Measurements from ENCODE around the gene WLS.
"Not testable (repeated sequence)": the region's sequence is repeated elsewhere in the genome, so short reads cannot be mapped to it uniquely, and the experiment has no call there.

Gene WLS

DNA sequence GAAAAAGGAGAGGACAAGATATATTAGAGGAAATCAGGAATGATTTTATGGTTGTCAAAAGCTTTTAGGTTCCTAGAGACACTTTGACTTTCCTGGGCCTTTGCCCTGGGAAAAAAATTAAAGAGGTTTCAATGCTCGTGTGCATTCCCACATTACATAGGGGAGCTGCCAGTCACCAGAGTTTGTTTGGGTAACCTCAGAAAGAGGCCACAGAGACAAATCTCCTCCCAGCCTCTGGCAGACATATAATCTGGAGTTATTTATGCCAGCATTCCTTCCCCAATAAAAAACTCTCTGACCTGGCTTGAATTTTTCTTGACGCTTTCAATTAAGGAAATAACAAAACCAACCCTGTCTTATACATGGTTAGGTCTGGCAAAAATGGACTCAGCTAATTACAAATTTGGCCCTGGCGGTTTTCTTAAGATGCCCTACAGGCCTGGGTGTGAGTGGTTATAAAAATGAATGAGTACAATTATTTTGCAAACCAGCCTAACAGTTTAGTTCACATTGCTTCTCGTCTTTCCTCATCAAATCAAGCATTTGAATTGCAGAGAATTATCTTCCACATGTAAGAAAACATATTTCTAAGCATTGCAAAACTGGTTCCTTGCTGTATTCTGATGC lies 63.7 kb downstream of the WLS start:
- no peak for DNase-seq (ENCODE audit: low spot score)
- no peak for FAIRE-seq

DNA sequence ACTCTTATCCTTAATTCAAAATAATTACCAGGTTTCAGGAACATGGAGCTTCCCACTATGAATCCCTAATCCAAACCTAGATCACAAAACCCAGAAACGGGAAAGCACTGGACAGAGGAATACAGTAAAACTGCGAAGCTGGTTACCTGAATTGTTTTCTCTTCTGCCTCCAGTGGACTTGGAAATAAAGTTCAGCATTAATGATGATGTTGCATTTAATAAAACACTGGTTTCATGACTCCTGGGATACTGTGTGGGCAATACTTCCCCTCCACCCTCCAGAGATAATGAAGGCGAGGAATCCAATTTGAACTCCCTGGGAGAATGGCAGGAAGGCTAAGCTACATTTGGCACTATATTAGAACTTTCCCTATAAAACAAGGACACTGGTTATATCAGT lies 65.1 kb downstream of the WLS start:
- DNase-seq (ENCODE audit: low spot score) (no peak), FAIRE-seq (no peak)

DNA sequence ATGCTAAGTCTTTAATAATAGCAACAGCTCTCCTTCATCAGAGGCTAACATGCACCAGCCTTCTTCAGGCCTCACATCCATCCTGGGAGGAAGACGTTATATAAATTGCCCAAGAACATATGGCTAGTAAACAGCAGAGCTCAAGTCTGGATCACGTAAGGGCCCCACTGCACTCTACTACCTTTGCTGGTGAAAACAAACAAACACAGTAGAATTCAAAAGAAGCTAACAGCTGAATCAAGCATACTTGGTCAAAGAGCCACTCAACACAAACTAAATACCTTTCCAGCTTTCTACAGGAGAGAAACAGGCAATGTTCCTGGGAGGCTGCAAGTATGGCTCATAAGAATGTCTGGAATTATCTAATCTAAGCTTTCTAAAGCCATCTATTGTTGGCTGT lies 66.0 kb downstream of the WLS start:
- DNase-seq (ENCODE audit: low spot score) (no peak), FAIRE-seq (no peak)

DNA sequence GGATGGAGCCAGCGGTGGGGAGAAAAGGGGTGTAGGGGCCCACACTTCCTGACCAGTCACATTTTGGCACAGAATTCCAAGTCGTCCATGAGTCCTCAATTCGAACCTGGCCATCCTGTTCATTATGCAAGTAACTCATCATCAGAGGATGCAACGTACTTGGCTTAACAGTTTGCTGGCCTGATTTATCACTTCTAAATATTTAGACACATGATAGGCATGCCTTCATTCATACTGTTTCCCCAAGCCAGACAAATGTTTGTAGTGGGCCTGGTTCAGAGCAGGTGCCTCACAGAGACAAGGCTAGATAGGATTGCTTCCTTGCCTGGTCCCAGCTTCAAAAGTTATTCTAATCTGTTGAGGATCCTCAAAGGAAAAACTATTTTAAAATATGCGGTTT lies 66.7 kb downstream of the WLS start:
- no peak for DNase-seq (ENCODE audit: low spot score)
- no peak for FAIRE-seq

- FAIRE-seq (no peak), DNase-seq (ENCODE audit: low spot score) (no peak)
Measured at GRCh38 chr1:68164918-68165317, 67.4 kb downstream of the WLS start.

DNA sequence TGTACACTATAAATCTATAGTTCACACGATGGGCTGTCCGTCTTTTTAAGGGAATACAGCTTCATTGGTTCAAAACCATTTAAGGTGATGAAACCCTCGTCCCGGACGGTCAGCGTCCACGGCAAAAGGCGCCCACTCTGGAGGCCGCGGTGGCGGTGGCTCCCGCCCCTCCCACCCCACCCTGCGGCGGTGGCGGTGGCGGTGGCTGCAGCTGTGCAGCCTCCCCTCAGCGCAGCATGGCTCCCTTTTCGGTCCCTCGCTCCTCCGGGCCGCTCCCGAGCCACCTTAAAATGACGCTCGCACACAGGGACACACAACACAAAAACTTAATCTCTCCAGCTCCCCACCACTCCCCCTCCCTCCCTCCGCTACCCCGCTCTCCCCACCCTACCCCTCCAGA lies 69.1 kb downstream of the WLS start:
- no peak for FAIRE-seq
- no peak for DNase-seq (ENCODE audit: low spot score)

- no peak for FAIRE-seq
Measured at GRCh38 chr1:68162761-68163160, 69.6 kb downstream of the WLS start.

GRCh38 chr1:68161672-68162071 lies 70.7 kb downstream of the WLS start:
- not testable (repeated sequence) for FAIRE-seq; DNase-seq (ENCODE audit: low spot score)

More at GRCh38 chr1:68162761-68163160, 69.6 kb downstream of the WLS start:
- DNase-seq (ENCODE audit: low spot score) = no peak

- not testable (repeated sequence) for FAIRE-seq; DNase-seq (ENCODE audit: low spot score)
Measured at GRCh38 chr1:68160935-68161334, 71.4 kb downstream of the WLS start.

DNA sequence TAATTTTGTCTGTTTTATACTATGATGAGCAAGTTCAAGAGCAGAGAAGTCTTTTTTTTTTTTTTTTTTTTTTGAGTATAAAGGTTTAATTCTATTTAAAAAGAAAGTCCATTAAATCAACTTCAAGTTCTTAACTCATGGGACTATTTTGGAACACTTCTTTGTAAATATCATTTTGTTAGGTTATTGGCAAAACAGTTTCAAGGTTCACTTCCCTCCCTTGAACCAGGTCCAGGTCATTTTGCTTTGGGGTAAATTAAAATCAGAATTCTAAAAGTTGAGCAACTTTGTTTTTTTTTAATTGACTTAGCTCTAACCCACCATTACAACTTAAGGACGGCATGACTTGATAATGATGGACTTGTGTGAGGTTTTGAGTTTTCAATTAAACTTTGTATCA lies 72.3 kb downstream of the WLS start:
- DNase-seq (ENCODE audit: low spot score) = no peak
- FAIRE-seq = no peak

- no peak for DNase-seq (ENCODE audit: low spot score)
- no peak for FAIRE-seq
Measured at GRCh38 chr1:68158837-68159236, 73.5 kb downstream of the WLS start.

- no peak for FAIRE-seq
- no peak for DNase-seq (ENCODE audit: low spot score)
Measured at GRCh38 chr1:68157416-68157815, 74.9 kb downstream of the WLS start.

DNA sequence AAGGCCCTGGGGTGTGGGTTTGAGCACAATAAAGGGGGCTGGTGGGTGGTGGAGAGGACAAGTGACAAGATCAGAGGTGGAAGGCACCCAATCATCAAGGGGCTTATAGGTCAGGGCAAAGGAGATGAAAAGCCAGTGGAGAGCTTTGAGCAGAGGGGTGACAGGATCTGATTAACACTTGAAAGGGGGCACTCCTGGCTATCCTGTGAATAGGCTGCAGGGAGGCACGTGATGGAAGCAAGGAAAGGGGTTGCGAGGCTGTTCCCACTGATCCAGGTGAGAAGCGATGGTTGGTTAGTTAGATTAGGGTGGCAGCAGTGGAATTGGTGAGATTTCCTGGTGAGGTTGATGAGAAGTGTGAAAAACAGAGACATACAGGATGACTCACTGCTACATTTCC lies 80.6 kb downstream of the WLS start:
- FAIRE-seq (no peak), DNase-seq (ENCODE audit: low spot score) (no peak)

- no peak for FAIRE-seq
Measured at GRCh38 chr1:68149907-68150306, 82.4 kb downstream of the WLS start.

DNA sequence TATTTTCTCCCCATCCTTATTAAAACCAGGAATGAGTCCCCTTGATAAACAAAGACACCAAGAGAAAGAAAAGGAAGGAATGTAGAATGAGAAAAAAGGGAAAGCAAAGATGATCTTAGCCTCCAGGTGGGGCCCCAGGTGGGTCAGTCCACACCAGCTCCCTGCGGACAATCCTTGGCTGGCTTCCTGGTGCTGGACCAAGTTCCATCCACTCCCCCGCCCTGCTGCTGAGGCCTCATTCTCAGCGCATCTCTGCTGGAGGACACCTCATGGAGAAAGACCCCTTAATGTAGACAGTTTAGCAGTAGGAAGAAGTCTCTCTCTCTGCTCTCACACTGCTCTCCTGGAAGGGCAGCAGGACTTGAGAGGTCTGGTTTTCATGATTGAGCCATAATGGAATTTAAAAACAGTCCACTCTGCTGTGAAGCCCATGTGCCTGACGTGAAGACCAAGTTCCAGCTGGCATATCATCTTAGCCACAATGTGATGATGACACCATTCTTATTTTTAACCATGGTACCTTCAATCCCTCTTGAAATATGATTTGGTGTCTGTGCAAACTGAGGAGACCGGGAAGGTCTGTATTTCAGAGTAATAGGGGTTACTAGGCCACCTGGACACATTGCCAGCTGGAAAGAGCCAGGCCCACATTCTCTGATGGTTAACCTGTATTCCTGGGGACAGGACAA lies 83.1 kb downstream of the WLS start:
- no peak for DNase-seq (ENCODE audit: low spot score)
- no peak for FAIRE-seq

More at GRCh38 chr1:68149907-68150306, 82.4 kb downstream of the WLS start:
- no peak for DNase-seq (ENCODE audit: low spot score)

GRCh38 chr1:68148631-68149030 lies 83.7 kb downstream of the WLS start:
- FAIRE-seq (no peak), DNase-seq (ENCODE audit: low spot score) (no peak)

DNA sequence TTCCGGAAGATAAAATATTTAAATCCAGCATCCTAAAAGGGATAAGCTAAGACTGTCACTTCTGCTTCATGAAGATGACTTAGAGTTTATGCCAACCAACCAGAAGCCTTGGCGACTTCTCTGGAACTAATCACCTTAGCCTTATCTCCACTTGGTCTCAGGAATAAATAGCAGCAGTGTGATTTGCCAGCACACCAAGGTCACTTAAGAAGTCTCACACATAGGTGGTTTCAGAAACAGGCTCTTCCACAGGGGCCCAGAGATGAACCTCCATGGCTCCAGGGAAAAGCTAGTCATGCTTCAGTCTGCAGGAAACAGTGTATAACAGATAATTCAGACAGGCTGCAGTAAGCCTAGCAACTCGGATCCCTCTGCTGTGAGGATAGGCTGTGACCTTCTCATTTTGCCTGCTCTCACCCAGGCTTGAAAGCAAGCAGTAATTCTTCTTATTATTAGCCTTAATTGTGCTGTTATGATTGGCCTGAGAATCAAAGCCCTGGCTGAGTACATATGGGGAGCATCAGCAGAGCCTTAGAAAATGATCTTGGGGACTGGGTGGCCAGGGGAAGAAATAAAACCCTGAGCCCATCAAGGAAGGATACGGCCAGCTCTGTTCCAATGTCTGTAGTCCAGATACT lies 84.7 kb downstream of the WLS start:
- FAIRE-seq = no peak
- no peak for DNase-seq (ENCODE audit: low spot score)

DNA sequence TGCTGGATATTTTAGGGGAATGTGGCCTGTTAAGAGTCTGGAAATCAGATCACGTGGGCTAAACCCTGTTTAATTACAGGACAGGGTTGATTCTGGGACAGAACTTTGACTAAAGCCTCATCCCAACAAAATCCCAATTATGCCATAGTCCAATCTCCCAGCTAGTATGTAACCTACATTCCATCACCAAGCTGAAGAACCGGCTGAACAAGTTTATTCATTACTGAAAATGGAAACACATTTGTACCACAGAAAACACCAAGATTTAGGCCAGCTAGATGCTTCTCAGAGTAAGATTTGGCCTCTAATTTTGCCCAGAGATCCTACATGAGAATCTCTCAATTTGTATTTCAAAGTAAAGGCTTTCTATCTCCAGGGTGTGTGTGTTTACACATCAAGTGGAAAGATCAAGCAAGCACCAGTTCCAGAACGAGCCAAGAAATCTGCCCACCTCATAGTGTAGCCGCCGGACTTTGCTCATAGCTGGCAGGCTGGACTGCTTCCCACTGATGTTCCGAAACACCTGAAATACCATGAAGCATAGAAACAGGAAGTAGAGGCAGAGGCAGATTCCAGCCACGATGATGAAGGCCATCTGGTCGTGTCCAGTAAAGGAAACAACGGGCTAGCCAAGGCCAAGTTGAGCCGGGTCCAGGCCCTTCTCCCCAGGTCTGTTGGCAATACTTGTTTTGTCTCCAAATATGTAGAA lies 86.8 kb downstream of the WLS start:
- FAIRE-seq = no peak
- no peak for DNase-seq (ENCODE audit: low spot score)

- no peak for FAIRE-seq
Measured at GRCh38 chr1:68144856-68145255, 87.5 kb downstream of the WLS start.

GRCh38 chr1:68143633-68144032 lies 88.7 kb downstream of the WLS start:
- FAIRE-seq (no peak), DNase-seq (ENCODE audit: low spot score) (no peak)

More at GRCh38 chr1:68144856-68145255, 87.5 kb downstream of the WLS start:
- no peak for DNase-seq (ENCODE audit: low spot score)

DNA sequence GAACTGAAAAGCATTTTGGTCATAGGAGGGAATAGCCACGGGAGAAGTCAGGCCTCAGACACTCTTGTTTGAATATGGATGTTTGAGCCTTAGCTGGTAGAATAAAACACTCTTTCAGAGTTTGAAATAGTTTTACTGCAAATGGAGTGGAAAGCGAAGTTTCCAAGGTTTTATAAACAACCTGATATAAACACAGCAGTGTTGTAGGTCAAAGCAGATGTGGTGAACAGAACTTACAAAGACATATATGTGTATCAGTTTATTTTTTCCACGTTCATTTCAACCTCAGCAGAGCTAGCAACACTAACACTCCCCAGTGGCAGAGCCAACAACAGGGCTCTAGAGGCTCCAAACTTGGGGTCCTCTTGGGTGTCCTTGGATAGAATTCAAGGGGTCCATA lies 89.9 kb downstream of the WLS start:
- DNase-seq (ENCODE audit: low spot score) (no peak), FAIRE-seq (no peak)

DNA sequence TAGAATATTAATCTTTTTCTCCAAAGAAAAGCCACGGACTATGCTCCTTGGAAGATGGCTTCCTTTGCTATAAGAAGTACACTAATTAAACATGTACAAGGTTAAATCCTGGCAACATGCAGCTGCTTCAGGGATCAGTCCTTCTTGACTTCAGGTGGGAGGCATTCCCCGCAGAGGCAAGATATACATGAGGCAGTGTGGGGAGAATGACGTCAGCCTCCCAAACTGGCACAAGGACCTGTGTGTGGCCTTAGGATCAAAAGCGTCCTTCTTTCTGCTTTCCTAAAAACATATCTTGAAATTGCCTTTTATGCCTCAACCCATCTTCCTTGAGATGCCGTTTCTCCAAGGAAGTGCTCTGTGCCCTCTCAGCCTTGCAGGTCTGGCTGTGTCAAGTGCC lies 90.3 kb downstream of the WLS start:
- DNase-seq (ENCODE audit: low spot score) (no peak), FAIRE-seq (no peak)

All from RCC 7860 (cell line).